ENCODE results near the gene AQP12B.

GRCh38 chr2:240711701-240712100 is 29.0 kb upstream of the AQP12B start:
- TF ChIP-seq JUNB (CRISPR knock-in tag; conservative IDR thresholded peaks at IDR 0.05) (no peak), ZFP30 (CRISPR knock-in tag; IDR thresholded peaks at IDR 0.05; ENCODE audit: borderline replicate concordance) (no peak), ZNF274 (IDR thresholded peaks at IDR 0.05; ENCODE audit: borderline replicate concordance, low read depth, low read length) (no peak)
